DOHH2 (cell line): ENCODE data around the gene ZNF408.

ENCODE experiments used
- H3F3A ChIP-seq: fragments of 200-600 bp; sonication (generic), shearing (Covaris generic); 2 replicates; pipeline ENCODE4 v1.6.0; 2016; ENCODE audit warnings: antibody characterized with exemption, mild to moderate bottlenecking; ENCODE audit not compliant: control insufficient read depth, insufficient read depth
- H3K27ac ChIP-seq: fragments of 200-600 bp; sonication (generic); 2 replicates; pipeline ENCODE4 v1.5.1; 2014; ENCODE audit warnings: low read depth, mild to moderate bottlenecking, low read length, moderate library complexity
- H3K27me3 ChIP-seq: fragments of 200-600 bp; sonication (generic); 2 replicates; pipeline ENCODE4 v1.6.1; 2014; ENCODE audit warnings: mild to moderate bottlenecking, low read length, mixed read lengths; ENCODE audit not compliant: control insufficient read depth
- H3K36me3 ChIP-seq: fragments of 200-600 bp; sonication (generic); 2 replicates; pipeline ENCODE4 v1.6.1; 2014; ENCODE audit warnings: mild to moderate bottlenecking, low read length, moderate library complexity, mixed read lengths; ENCODE audit not compliant: control insufficient read depth
- H3K4me1 ChIP-seq: fragments of 200-600 bp; sonication (generic); 2 replicates; pipeline ENCODE4 v1.6.1; 2014; ENCODE audit warnings: mild to moderate bottlenecking, low read length, mixed read lengths; ENCODE audit not compliant: control insufficient read depth
- H3K4me2 ChIP-seq: fragments of 200-600 bp; sonication (generic); 2 replicates; pipeline ENCODE4 v1.6.0; 2014; ENCODE audit warnings: mild to moderate bottlenecking, low read length, moderate library complexity
- H3K4me3 ChIP-seq: fragments of 200-600 bp; sonication (generic); 2 replicates; pipeline ENCODE4 v1.5.1; 2014; ENCODE audit warnings: mild to moderate bottlenecking, low read length, mixed read lengths
- H3K79me2 ChIP-seq: fragments of 200-600 bp; sonication (generic); 2 replicates; pipeline ENCODE4 v1.6.1; 2014; ENCODE audit warnings: mild to moderate bottlenecking, low read length, mixed read lengths; ENCODE audit not compliant: control insufficient read depth
- H3K9me2 ChIP-seq: fragments of 200-600 bp; sonication (generic); replicated peaks from 2 replicates; pipeline ENCODE4 v1.6.1; 2014; ENCODE audit warnings: mild to moderate bottlenecking, low read length, mixed read lengths; ENCODE audit not compliant: control insufficient read depth
- H3K9me3 ChIP-seq: fragments of 200-600 bp; sonication (generic); 2 replicates; pipeline ENCODE4 v1.6.1; 2014; ENCODE audit warnings: antibody characterized with exemption, low read length, mixed read lengths; ENCODE audit not compliant: control insufficient read depth, insufficient read depth
- H4K20me1 ChIP-seq: fragments of 200-600 bp; sonication (generic); 2 replicates; pipeline ENCODE4 v1.6.0; 2014; ENCODE audit warnings: low read depth, mild to moderate bottlenecking, antibody characterized with exemption, low read length, moderate library complexity; ENCODE audit not compliant: control insufficient read depth, insufficient read depth
- CTCF ChIP-seq: fragments of 200-600 bp; sonication (generic); IDR thresholded peaks from one replicate; pipeline ENCODE4 v1.5.1; 2014; ENCODE audit warnings: antibody characterized with exemption, mild to moderate bottlenecking, low read depth, low read length; ENCODE audit not compliant: poor library complexity, severe bottlenecking
- EZH2phosphoT487 ChIP-seq: fragments of 200-600 bp; sonication (generic); IDR thresholded peaks from 2 replicates; pipeline ENCODE4 v1.6.1; 2017; ENCODE audit warnings: borderline replicate concordance, mild to moderate bottlenecking, antibody characterized with exemption, low read length, moderate library complexity, mixed read lengths

Gene ZNF408

DNA sequence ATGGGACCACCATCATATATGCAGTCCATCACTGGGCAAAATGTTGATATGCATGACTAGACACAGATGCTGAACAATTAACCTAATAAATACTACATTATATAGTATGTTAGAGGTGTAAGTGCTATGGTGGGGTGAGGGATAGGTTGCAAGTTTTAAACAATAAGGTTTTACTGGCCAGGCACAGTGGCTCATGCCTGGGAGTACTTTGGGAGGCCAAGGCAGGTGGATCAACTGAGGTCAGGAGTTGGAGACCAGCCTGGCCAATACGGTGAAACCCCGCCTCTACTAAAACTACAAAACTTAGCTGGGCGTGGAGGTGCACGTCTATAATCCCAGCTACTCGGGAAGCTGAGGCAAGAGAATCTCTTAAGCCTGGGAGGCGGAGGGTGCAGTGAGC lies 46.3 kb downstream of the ZNF408 start:
- Histone ChIP-seq H3K36me3 (peaks cover 84% of the 10 kb centered on the region), H3K4me1 (no peaks in the 10 kb centered on the region)

More for the DNA sequence above, 46.3 kb downstream of the ZNF408 start:
- H3K9me2 ChIP-seq, result no peaks in the 10 kb centered on the region
- H3K9me3 ChIP-seq, result no peaks in the 10 kb centered on the region
- H3K27ac ChIP-seq, result no peak overlapping the region
- no peak overlapping the region for H3K4me3 ChIP-seq
- no peaks in the 10 kb centered on the region for H4K20me1 ChIP-seq
- no peak overlapping the region for H3K4me2 ChIP-seq
- TF ChIP-seq CTCF (no peak), EZH2phosphoT487 (no peak)
- no peaks in the 10 kb centered on the region for H3K27me3 ChIP-seq
- no peaks in the 10 kb centered on the region for H3K79me2 ChIP-seq
- no peaks in the 10 kb centered on the region for H3F3A ChIP-seq
